ENCODE measurements around the gene SCN2B.

DNA sequence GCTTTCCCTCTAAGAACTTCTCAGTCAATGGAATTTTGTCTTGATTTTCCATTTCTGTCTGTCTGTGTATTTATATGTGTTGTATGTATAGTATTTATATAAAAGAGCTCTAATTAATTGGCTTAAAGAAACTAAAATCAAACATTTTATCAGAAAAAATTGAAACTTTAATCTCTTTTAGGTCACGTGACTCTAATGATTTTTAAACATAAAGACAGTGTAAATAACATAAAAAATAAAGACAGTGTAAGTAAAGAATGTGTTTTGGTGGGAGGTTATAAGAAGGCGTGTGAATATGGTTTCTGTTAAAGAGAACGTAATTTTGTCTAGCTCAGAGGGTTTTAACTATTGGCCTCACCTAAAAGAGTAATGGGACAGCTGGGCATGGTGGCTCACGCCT lies 46.0 kb upstream of the SCN2B start:
- TF ChIP-seq, protein P1, sequence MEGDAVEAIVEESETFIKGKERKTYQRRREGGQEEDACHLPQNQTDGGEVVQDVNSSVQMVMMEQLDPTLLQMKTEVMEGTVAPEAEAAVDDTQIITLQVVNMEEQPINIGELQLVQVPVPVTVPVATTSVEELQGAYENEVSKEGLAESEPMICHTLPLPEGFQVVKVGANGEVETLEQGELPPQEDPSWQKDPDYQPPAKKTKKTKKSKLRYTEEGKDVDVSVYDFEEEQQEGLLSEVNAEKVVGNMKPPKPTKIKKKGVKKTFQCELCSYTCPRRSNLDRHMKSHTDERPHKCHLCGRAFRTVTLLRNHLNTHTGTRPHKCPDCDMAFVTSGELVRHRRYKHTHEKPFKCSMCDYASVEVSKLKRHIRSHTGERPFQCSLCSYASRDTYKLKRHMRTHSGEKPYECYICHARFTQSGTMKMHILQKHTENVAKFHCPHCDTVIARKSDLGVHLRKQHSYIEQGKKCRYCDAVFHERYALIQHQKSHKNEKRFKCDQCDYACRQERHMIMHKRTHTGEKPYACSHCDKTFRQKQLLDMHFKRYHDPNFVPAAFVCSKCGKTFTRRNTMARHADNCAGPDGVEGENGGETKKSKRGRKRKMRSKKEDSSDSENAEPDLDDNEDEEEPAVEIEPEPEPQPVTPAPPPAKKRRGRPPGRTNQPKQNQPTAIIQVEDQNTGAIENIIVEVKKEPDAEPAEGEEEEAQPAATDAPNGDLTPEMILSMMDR (IDR thresholded peaks at IDR 0.05), result no peak
- no peak for TF ChIP-seq POLR2A (IDR thresholded peaks at IDR 0.05)

All from upper lobe of left lung (tissue), 4 donors.